Measurements from ENCODE around the gene MC1R.
"Not testable (repeated sequence)": the region's sequence is repeated elsewhere in the genome, so short reads cannot be mapped to it uniquely, and the experiment has no call there.

The MC1R gene

DNA sequence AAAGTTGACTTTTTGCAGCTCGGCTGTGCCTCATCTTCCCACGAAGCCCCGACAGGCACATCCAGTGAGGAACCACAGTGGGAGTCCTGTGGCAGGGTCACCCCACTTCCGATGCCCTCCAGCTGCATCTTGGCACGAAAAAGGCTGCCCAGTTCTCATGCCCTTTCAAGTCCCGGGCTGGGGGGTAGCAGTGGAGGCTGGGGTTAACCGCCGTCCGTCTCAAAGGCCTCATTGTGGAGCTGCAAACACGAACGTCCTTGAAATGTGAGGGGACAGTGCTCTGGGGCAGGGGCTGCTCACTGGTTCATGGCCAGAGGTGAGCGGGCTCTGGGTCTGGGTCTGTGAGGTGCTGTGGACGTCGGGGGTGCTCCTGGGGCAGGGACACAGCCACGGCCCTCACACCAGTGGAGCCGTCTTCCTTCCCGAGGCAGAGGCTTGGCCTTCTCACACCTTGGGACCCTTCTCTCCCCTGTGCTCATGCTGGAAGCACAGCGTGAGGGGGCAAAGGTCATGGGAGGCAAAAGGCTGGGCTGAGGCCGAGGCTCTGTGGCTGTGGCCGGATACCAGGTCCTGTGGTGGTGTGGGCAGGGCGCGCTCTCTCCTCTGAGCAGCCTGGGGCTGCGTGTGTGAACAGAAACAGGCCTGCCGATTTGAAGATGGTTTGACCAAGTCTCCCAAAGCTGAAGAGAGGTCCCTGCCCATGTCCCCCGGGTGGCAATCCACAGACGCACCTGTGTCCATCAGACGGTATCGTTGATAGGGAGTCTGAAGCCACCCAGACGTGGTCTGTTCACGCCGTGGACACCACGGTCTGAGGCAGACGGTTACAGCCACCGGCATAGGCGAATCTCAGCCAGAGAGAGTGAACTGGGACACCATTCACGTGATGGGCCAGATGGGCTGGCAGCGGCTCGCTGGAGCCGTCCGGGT, 3.1 kb upstream of the MC1R start:
- no peak for DNase-seq

DNA sequence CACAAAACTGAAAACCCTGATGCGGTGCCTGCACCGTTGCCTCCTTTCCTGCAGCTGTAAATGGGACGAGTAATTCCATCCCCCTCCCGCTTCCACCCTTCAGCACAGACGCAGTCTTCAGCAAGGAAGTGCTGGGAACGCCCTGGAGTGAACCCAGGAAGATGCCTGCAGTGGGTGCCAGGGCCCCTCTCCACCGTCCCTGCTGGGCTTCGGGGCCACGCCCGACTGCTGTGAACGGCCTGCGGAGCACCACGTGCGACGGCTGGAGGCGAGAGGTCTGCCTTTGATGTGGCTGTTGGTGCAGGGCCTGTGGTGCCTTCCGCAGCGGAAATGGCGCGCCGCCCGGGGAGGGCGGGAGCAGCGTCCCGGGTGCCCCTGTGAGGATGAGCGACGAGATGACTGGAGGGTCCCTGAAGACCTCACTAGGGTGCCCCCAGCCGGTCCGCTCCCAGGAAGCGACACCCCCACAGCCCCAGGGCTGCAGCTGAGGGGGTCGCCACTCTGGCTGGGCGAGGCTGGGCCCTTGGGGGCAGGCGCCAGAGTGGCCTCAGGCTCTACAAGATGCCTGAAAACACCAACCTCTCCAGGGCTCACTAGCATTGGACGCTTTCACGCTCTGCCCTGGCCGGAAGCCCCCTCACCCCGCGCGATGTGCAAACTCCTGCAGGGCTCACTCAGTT, 749 bp upstream of the MC1R start:
- peak; percentile 89 for DNase-seq

DNA sequence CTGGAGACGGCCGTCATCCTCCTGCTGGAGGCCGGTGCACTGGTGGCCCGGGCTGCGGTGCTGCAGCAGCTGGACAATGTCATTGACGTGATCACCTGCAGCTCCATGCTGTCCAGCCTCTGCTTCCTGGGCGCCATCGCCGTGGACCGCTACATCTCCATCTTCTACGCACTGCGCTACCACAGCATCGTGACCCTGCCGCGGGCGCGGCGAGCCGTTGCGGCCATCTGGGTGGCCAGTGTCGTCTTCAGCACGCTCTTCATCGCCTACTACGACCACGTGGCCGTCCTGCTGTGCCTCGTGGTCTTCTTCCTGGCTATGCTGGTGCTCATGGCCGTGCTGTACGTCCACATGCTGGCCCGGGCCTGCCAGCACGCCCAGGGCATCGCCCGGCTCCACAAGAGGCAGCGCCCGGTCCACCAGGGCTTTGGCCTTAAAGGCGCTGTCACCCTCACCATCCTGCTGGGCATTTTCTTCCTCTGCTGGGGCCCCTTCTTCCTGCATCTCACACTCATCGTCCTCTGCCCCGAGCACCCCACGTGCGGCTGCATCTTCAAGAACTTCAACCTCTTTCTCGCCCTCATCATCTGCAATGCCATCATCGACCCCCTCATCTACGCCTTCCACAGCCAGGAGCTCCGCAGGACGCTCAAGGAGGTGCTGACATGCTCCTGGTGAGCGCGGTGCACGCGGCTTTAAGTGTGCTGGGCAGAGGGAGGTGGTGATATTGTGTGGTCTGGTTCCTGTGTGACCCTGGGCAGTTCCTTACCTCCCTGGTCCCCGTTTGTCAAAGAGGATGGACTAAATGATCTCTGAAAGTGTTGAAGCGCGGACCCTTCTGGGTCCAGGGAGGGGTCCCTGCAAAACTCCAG, 1.1 kb downstream of the MC1R start:
- DNase-seq = no peak

DNA sequence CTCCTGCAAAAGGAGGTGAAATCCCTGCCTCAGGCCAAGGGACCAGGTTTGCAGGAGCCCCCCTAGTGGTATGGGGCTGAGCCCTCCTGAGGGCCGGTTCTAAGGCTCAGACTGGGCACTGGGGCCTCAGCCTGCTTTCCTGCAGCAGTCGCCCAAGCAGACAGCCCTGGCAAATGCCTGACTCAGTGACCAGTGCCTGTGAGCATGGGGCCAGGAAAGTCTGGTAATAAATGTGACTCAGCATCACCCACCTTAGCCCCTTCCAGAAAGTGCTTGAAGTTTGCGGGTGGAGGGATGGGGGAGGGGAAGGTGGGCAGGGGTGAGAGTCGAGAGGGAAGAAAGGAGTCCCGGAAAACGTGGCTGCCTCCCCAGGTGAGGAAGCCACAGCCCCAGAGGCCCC, 2.1 kb downstream of the MC1R start:
- DNase-seq = no peak

DNA sequence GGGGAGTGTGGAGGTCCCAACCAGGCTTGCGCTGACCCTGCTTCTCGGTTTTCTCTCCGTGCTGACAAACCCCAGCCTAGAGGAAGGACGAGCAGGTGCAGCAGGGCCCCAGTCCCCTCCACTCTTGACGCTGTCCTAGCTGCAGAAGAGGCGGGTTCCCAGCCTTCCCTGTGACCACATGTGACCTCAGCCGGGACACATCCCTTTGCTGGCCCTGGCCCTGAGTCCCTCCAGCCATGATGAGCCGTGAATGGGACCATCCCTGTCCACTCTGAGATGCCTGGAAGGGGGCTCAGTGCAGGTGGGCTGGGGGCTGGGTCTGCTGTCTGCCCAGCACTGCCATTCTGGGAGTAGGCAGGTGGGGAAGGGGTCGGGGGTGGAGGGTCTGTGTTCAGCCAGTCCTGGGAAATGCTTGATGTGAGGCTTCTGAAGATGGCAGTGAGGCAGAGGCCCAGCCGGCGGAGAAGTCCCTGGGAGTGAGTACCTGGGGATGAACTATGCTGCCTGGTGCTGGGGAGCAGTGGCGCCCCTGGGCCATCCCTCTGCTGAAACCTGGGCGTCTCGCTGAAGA, 2.6 kb downstream of the MC1R start:
- no peak for DNase-seq

DNA sequence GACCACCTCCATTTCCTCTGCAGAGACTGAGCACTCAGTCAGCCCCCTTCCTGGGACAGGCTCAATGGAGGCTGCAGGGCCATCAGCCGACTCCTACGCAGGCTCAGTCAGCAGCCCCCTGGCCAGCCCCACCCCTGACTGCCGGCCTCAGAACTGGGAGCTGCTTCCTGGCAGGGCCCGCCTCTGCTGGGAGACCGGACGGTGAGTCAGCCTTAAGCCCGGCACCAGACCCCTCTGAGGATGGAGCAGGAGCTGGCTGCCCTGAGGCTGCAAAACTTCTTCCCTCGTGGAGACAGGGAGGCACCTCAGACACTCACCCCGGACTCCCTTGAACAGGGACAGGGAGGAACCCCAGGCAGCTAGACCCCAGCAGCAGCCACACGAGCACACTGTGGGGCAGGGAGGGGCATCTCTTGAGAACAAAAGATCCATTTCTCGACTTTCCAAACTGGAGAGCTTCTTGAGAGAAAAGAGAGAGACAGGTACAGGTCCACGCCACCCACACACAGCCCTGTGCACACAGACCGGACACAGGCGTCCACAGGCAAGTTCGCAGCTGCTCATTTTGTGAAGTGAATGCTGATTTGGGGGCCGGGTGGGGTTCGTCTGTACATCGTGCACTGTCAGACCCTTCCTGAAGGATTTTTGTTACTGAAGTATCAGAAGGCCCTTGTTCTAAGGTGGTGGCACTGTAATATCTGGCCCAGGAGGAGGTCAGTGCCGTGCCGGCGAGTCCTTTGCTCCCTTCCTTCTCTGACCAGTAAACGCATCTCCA, 3.2 kb downstream of the MC1R start:
- DNase-seq = no peak

DNA sequence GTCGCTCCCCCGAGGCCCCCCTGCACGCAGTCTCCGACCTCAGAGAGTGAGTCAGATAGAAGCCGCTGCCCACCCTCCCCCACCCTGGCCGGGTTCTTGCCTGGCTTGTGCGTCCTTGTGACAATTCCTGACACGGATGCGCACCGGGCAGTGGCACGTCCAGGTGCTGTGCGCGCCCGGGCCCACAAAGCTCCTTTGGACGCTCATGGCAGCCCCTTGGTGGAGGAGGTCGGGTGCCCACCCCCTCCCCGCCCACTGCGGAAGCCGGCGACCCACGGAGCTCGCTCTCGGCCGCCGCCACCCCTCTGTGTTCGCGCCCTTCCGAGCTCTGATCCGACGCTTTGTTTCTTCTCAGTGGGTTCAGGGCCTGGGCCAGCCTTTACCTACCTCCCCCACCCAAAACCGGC, 3.8 kb downstream of the MC1R start:
- no peak for DNase-seq

DNA sequence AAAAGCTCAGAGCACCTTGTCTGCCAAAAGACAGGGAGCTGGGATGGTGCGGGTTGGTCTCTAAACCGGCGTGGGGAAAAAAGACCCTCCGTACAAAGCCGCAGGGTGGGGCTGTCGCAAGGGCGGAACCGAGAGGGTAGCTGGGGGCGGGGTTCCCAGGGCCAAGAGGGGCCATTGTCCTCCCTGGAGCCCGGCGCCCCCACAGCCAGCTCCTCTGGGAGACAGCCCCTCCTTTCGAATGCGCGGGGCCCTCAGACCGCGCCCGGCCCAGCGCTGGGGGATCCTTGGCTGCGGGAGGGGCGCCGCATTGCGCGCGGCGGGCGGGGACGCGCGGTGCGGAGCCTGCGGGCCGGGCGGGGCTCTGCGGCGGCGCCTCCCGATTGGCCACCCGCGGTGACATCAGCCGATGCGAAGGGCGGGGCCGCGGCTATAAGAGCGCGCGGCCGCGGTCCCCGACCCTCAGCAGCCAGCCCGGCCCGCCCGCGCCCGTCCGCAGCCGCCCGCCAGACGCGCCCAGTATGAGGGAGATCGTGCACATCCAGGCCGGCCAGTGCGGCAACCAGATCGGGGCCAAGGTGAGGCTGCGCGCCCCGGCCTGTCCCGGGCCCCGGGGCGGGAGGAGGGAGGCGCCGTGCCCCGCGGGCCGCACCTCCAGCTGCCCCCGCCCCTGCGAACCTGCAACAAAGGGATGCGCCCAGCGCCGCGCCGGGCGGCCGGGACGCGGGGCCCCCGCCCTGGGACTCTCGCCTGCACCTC, 4.4 kb downstream of the MC1R start, which contains the start of gene TUBB3:
TSS of gene TUBB3 (plus strand) at position 459 of the 756 bp plus-strand sequence. CDS start at position 519, 60 bp downstream.
- DNase-seq = no peak

DNA sequence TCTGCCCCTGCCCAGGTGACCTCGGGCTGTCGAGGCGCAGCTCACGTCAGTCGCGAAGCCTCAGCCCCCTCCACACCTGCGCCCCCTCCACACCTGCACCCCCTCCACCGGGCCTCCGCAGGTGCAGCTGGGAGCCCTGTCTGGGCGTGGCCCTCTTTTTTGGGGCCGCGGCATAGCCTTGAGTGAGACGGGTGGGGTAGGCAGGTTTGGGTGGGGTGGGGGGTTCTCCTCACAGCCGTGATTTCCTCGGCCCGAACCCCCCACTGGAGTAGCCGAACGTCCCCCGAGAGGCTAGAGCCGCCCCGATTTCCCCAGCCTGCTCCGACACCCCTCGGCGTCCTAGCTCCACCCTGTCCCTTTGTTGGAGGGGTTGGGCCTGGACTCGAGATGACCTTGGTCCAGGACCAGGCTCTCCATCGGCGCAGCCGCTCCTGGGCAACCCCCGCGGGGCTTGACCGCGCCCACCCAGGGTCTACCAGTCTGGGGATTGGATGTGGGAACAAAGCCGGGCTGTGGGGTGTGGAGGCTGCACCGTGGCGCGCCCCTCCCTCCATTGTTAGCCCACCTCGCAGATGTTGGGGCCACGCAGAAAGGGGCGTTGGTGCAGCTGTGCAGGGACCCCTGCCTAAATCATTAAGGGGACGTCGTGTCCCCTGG, 5.1 kb downstream of the MC1R start:
- no peak for DNase-seq

DNA sequence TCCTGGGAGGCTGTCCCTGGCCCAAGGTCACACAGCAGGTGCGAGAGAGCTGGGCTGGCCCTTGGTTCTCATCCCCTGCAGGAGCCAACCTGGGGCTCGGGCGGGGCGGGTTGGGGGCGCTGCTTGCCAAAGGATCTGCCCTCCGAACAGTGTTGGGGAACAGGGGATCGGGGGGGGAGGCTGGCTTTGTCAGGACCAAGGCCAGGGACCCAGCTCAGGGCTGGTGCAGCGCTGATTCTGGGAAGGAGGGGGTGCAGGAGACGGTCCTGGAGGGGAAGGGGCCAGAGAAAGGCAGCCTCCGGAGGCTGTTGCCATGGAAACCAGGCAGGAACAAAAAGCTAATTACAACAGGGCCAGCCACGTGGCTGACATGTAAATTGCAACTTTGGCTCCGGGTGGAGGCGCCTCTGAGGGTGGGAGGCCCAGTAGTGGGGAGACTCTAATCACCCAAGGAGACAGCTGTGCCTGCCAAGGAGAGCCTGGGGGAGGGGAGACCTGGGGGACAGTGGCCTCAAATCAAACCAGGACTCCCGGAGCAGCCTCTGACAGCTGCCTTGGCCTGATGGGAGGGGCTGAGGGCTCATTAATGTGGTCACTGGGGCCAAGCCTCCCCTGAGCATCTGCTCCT, 5.7 kb downstream of the MC1R start:
- no peak for DNase-seq

DNA sequence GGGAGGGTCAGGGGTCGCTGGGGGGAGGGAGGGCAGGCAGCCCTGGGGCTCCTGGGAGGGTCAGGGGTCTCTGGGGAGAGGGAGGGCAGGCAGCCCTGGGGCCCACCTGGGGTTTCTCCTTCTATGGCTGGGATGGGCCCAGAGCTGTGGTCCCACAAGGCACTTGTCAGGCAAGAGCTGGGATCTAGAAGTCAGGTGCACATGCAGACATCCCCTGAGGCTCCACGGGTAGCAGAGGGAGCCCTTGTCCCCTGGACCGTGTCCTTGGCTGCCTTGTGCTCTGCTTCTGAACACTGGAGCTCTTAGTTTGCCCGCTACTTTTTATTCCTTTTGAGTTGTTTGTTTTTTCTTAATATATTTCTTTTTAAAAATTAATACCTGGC, 6.3 kb downstream of the MC1R start:
- DNase-seq = no peak

DNA sequence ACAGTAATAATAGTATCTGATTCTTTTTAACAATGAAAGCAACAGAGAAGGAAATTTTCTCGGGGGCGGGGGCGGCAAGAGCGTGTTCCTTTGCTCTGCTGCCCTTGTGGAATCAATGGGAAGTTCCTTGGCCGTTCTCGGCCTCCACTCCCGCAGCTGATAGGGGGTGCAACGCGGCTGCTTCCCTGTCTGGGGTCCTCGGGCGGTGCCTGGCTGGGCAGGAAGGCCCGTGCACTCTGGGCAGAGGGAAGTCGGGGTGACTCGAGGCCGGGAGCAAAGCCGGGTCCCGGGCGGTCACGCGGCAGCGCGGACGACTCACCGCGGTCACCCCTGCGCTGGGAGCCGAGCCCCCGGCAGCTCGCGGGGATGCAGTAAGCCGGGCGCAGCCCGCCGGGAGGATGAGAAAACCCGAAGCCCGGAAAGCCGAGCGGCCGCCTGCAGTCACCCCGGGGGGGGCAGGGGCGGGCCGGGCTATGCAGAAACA, 7.0 kb downstream of the MC1R start:
- no peak for DNase-seq

DNA sequence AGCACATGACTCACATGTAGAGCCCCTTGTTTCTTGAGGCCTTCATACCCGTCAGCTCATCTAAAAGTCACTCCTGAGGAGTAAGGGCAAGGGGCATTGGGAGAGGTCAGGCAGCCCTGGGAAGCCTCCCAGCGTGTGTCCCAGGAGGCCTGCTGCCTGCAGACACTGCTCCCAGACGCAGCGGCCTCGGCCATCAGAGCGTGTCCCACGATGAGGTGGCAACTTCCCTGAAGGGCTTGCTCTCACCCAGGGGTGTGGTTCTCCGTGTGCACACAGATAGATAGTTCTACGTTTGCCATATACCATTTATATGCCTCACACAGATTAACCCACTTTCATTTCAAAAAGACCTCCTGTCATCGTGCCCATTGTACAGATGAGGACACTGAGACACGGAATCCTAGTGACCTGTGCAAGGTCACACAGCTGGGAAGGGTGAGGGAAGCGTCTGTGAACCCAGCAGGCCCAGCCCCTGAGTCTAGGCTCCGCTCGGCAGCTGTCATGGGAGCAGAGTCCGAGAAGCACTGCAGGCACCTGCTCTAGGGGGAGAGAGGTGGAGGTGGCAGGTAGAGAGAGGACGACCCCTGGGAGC, 12.7 kb downstream of the MC1R start:
- no peak for DNase-seq

DNA sequence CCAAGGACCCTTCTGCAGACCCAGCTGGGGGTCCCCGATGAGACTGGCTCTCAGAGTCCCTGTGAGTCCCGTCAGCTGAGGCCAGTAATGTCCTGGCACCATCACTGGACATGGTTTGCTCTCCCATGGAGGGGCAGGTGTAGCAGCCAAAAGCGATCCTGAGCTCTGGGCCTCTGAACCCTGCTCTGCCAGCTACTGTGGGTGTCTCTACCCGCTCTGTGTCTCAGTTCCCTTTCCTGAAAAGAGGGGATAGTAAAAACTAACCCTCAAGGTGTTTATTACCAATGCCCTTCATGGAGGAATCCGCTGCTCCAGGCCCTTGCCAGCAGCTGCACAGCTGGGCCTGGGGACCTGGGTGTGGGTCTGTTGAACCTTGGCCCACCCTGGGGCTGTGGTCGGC, 13.3 kb downstream of the MC1R start:
- no peak for DNase-seq

DNA sequence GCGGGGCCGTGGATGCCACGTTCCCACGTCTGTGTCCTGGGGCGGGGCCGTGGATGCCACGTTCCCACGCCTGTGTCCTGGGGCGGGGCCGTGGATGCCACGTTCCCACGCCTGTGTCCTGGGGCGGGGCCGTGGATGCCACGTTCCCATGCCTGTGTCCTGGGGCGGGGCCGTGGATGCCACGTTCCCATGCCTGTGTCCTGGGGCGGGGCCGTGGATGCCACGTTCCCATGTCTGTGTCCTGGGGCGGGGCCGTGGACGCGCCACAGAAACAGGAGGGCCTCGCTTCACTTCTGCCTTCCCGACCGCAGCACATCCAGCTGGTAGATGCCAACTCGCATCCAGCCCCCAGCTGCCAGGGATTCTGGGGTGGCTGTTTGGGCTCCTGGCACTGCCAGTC, 15.4 kb downstream of the MC1R start:
- not testable (repeated sequence) for DNase-seq

DNA sequence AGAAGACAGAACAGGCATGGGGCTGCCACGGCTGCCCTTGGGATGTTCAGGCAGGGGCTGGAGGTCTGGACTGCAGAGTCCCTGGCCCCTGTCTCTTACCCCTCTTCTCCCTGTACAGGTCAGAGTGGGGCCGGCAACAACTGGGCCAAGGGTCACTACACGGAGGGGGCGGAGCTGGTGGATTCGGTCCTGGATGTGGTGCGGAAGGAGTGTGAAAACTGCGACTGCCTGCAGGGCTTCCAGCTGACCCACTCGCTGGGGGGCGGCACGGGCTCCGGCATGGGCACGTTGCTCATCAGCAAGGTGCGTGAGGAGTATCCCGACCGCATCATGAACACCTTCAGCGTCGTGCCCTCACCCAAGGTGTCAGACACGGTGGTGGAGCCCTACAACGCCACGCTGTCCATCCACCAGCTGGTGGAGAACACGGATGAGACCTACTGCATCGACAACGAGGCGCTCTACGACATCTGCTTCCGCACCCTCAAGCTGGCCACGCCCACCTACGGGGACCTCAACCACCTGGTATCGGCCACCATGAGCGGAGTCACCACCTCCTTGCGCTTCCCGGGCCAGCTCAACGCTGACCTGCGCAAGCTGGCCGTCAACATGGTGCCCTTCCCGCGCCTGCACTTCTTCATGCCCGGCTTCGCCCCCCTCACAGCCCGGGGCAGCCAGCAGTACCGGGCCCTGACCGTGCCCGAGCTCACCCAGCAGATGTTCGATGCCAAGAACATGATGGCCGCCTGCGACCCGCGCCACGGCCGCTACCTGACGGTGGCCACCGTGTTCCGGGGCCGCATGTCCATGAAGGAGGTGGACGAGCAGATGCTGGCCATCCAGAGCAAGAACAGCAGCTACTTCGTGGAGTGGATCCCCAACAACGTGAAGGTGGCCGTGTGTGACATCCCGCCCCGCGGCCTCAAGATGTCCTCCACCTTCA, 16.2 kb downstream of the MC1R start:
- DNase-seq = no peak

DNA sequence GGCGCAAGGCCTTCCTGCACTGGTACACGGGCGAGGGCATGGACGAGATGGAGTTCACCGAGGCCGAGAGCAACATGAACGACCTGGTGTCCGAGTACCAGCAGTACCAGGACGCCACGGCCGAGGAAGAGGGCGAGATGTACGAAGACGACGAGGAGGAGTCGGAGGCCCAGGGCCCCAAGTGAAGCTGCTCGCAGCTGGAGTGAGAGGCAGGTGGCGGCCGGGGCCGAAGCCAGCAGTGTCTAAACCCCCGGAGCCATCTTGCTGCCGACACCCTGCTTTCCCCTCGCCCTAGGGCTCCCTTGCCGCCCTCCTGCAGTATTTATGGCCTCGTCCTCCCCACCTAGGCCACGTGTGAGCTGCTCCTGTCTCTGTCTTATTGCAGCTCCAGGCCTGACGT, 17.0 kb downstream of the MC1R start:
- not testable (repeated sequence) for DNase-seq

DNA sequence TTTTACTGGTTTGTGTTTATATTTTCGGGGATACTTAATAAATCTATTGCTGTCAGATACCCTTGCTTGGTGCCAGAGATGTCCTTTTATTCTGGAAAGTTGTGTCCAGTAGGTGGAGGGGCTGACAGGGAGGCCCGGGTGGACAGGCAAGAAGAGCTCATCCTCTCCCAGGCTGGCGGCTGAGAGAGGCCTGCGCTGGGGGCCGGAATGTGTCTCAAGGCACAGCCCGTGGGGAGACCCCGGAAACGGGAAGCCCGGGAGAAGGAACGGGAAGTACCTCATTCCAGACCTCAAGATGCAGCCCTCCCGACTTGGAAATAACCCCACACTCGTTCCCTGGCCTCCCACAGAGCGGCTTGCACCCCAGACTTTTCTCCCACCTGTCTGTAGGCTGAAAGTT, 17.4 kb downstream of the MC1R start:
- no peak for DNase-seq

DNA sequence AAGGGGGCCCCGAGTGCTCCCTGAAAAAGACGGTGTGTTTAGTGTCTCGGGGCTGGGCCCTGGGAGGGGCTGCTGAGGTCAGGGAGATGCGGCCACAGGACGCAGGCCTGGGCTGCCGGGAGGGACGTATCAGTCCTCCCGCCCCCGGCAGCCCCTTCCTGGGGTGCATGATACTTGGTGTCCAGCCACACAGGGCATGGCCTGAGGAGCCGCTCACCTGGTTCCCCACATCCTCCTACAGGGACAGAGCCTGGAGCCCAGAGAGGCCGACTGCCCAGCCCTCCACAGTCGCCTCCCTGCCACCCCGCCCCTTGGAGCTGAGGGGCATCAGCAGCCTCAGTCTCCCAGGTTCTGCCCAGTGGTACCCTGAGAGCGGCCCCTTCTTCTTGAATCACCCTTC, 17.8 kb downstream of the MC1R start:
- DNase-seq = no peak

Data from GF-D8 (cell line).